Measurements from ENCODE around the gene KRTCAP3. TPM values are rescaled to one million over a fixed set of nuclear protein-coding genes. Genes with fewer than 3 reads are reported as not detected.

Gene KRTCAP3
- total RNA-seq, 1 experiment from 2014 or later: 71.8 TPM

DNA sequence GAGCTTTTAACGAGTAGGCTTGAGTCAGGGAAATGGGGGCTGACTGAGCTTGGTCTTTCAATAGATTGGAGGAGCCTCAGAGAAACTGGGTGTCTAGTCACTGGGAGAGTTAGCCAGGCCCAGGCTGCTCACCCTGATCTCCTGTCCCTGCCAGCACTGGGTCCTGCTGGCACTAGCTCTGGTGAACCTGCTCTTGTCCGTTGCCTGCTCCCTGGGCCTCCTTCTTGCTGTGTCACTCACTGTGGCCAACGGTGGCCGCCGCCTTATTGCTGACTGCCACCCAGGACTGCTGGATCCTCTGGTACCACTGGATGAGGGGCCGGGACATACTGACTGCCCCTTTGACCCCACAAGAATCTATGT lies 720 bp downstream of the KRTCAP3 start:
- BruUV-seq (replicated peaks): no TSS peak
- no peaks in the 10 kb centered on the region for H3K9me3 Mint-ChIP-seq (ENCODE audit: low read depth, unreplicated experiment)
- peak overlapping the region; percentile 85 for H3K27ac Mint-ChIP-seq (ENCODE audit: unreplicated experiment)
- CTCF ChIA-PET: no interaction called here
- H3K36me3 Mint-ChIP-seq (ENCODE audit: insufficient read depth, unreplicated experiment): peaks cover 65% of the 10 kb centered on the region
- H3K27me3 Mint-ChIP-seq (ENCODE audit: unreplicated experiment): no peaks in the 10 kb centered on the region
- DNase-seq: peak; percentile 30
- intact Hi-C loops (cut with micrococcal nuclease; ENCODE audit: unreplicated experiment): loop anchor here (5.0 to 10.0 kb wide), 2 partner anchors 36 to 142 kb away; partner anchors contain the start of genes PPM1G and ZNF512
- peak overlapping the region; percentile 79 for H3K4me3 Mint-ChIP-seq (ENCODE audit: low read depth, unreplicated experiment)
- TF ChIP-seq, protein P1, sequence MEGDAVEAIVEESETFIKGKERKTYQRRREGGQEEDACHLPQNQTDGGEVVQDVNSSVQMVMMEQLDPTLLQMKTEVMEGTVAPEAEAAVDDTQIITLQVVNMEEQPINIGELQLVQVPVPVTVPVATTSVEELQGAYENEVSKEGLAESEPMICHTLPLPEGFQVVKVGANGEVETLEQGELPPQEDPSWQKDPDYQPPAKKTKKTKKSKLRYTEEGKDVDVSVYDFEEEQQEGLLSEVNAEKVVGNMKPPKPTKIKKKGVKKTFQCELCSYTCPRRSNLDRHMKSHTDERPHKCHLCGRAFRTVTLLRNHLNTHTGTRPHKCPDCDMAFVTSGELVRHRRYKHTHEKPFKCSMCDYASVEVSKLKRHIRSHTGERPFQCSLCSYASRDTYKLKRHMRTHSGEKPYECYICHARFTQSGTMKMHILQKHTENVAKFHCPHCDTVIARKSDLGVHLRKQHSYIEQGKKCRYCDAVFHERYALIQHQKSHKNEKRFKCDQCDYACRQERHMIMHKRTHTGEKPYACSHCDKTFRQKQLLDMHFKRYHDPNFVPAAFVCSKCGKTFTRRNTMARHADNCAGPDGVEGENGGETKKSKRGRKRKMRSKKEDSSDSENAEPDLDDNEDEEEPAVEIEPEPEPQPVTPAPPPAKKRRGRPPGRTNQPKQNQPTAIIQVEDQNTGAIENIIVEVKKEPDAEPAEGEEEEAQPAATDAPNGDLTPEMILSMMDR (IDR thresholded peaks at IDR 0.05; ENCODE audit: unreplicated experiment): no peak
- peaks cover 26% of the 10 kb centered on the region for H3K4me1 Mint-ChIP-seq (ENCODE audit: low read depth, unreplicated experiment)

DNA sequence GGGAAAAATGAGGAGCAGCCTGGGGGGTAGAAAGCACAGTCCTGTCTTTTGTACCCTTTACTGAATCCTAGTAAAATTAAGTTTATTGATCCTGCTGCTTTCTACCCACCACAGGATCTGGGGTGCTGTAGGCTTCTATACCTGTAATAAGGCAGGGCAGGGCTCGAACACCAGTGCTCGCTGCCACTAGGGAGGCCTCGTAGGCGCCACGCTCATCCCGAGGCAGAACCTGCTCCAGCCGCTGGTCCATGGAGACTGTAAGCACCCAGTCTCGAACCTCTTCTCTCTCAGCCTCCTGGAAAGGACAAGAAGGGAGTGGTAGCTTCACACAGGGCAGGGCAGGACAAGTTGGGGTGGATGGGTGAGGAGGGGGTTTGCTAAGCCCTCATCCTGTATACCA lies 3.0 kb downstream of the KRTCAP3 start:
- no peaks in the 10 kb centered on the region for H3K27me3 Mint-ChIP-seq (ENCODE audit: unreplicated experiment)
- no peak for DNase-seq
- H3K27ac Mint-ChIP-seq (ENCODE audit: unreplicated experiment): peak overlapping the region; percentile 82
- peaks cover 26% of the 10 kb centered on the region for H3K4me1 Mint-ChIP-seq (ENCODE audit: low read depth, unreplicated experiment)
- intact Hi-C loops (cut with micrococcal nuclease; ENCODE audit: unreplicated experiment): loop anchor here (10.0 kb wide), 1 partner anchor 140 kb away; the partner anchor contains the start of gene ZNF512
- peaks cover 60% of the 10 kb centered on the region for H3K36me3 Mint-ChIP-seq (ENCODE audit: insufficient read depth, unreplicated experiment)
- CTCF ChIA-PET: interaction anchor here (1.0 to 1.3 kb wide), 3 partner anchors 18 to 1406 kb away, joined by 3 to 5 read pairs (median 3); no protein-coding TSS in a partner anchor
- no TSS peak for BruUV-seq (replicated peaks)
- TF ChIP-seq, protein P1 (IDR thresholded peaks at IDR 0.05; ENCODE audit: unreplicated experiment): no peak
- no peaks in the 10 kb centered on the region for H3K9me3 Mint-ChIP-seq (ENCODE audit: low read depth, unreplicated experiment)
- no peak overlapping the region for H3K4me3 Mint-ChIP-seq (ENCODE audit: low read depth, unreplicated experiment)

DNA sequence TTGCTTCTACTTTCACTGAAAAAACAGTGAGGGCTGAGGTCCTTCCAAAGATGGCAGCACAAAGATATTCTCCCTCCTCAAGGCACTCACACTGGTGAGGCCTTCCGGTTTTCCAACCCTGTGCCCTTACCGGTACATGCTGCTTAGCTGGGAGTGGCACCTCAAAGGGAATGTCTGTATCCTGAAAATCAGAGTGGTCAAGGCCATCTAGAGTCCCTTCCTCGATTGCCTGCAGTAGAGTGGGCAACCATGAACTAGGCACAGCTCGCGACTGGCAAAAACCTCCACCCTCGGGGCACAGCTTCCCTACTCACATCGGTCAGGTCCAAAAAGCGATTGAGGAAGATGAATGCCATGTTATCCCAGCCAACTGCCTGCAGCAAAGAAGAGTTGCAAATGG lies 3.4 kb downstream of the KRTCAP3 start:
- H3K9me3 Mint-ChIP-seq (ENCODE audit: low read depth, unreplicated experiment): no peaks in the 10 kb centered on the region
- TF ChIP-seq, protein P1 (IDR thresholded peaks at IDR 0.05; ENCODE audit: unreplicated experiment): no peak
- peaks cover 26% of the 10 kb centered on the region for H3K4me1 Mint-ChIP-seq (ENCODE audit: low read depth, unreplicated experiment)
- intact Hi-C loops (cut with micrococcal nuclease; ENCODE audit: unreplicated experiment): loop anchor here (10.0 kb wide), 1 partner anchor 139 kb away; the partner anchor contains the start of gene ZNF512
- no peaks in the 10 kb centered on the region for H3K27me3 Mint-ChIP-seq (ENCODE audit: unreplicated experiment)
- peaks cover 58% of the 10 kb centered on the region for H3K36me3 Mint-ChIP-seq (ENCODE audit: insufficient read depth, unreplicated experiment)
- no peak overlapping the region for H3K4me3 Mint-ChIP-seq (ENCODE audit: low read depth, unreplicated experiment)
- TSS peak; percentile 91 for BruUV-seq (replicated peaks)
- no peak for DNase-seq
- CTCF ChIA-PET: interaction anchor here (0.8 to 1.3 kb wide), 4 partner anchors 18 to 1405 kb away, joined by 3 to 5 read pairs (median 4); no protein-coding TSS in a partner anchor
- H3K27ac Mint-ChIP-seq (ENCODE audit: unreplicated experiment): peak overlapping the region; percentile 82

DNA sequence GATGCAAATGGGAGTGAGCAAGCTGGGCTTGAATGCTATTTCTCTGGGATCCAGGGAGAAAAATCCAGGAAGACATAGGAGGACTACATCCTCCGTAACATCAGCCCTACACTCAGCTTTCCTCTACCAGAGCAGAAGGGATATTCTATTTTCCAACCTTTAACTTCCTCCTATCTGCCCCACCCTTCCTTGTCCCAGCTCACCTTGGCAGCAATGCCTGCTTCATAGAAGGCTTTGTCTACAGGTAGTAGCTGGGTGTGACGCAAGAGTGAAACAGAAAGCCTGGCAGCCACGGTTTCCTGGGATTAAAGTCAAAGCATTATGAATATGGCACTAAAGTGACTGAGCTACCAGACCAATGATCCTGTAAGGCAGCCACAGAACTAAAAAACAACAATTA lies 3.9 kb downstream of the KRTCAP3 start:
- intact Hi-C loops (cut with micrococcal nuclease; ENCODE audit: unreplicated experiment): loop anchor here (10.0 kb wide), 1 partner anchor 139 kb away; the partner anchor contains the start of gene ZNF512
- DNase-seq: peak; percentile 83
- H3K9me3 Mint-ChIP-seq (ENCODE audit: low read depth, unreplicated experiment): no peaks in the 10 kb centered on the region
- TF ChIP-seq, protein P1 (IDR thresholded peaks at IDR 0.05; ENCODE audit: unreplicated experiment): no peak
- H3K4me3 Mint-ChIP-seq (ENCODE audit: low read depth, unreplicated experiment): no peak overlapping the region
- peaks cover 55% of the 10 kb centered on the region for H3K36me3 Mint-ChIP-seq (ENCODE audit: insufficient read depth, unreplicated experiment)
- H3K27ac Mint-ChIP-seq (ENCODE audit: unreplicated experiment): peak overlapping the region; percentile 82
- peaks cover 26% of the 10 kb centered on the region for H3K4me1 Mint-ChIP-seq (ENCODE audit: low read depth, unreplicated experiment)
- BruUV-seq (replicated peaks): no TSS peak
- no peaks in the 10 kb centered on the region for H3K27me3 Mint-ChIP-seq (ENCODE audit: unreplicated experiment)
- CTCF ChIA-PET: interaction anchor here (0.6 to 1.3 kb wide), 5 partner anchors 17 to 1405 kb away, joined by 3 to 5 read pairs (median 3); no protein-coding TSS in a partner anchor

Measured in Calu3 (cell line).